Heart right ventricle (tissue), 16 donors: ENCODE measurements around the gene NFIB. TPM values are rescaled to one million over a fixed set of nuclear protein-coding genes. Genes with fewer than 3 reads are reported as not detected.
A peak's percentile ranks its signal among the peaks of the same experiment; 100 is the strongest.

Source experiments
- ATAC-seq, 8 donors: fragments of 200-7000 bp; cut with Tn5 transposase; one replicate each; pipeline ENCODE4 v1.9.1; 2020; ENCODE audit warnings: mild to moderate bottlenecking in 8 of 8, moderate library complexity in 8 of 8, moderate number of reproducible peaks in 1 of 8
- DNase-seq, 2 donors: peaks; one replicate each; pipeline ENCODE4 v3.0.0-alpha.2; 2020
- H3K27ac ChIP-seq, 10 donors: fragments of 200-600 bp; sonication (generic) in 2 of 10; one replicate each; pipeline versions ENCODE4 v1.5.0 to v1.8.0; 2020 to 2022; ENCODE audit warnings: mild to moderate bottlenecking in 3 of 10
- H3K27me3 ChIP-seq, 7 donors: fragments of 200-600 bp; one replicate each; pipeline ENCODE4 v1.8.0; 2021 to 2022; ENCODE audit warnings: mild to moderate bottlenecking in 2 of 7
- H3K36me3 ChIP-seq, 9 donors: fragments of 200-600 bp; sonication (generic) in 1 of 9; one replicate each; pipeline versions ENCODE4 v1.5.0 to v1.8.0; 2020 to 2022; ENCODE audit warnings: mild to moderate bottlenecking in 2 of 9
- H3K4me1 ChIP-seq, 9 donors: fragments of 200-600 bp; sonication (generic) in 1 of 9; one replicate each; pipeline versions ENCODE4 v1.5.0 to v1.8.0; 2020 to 2022; ENCODE audit warnings: mild to moderate bottlenecking in 4 of 9
- H3K4me3 ChIP-seq, 10 donors: fragments of 200-600 bp; sonication (generic) in 2 of 10; one replicate each; pipeline versions ENCODE4 v1.5.0 to v1.8.0; 2020 to 2022; ENCODE audit warnings: mild to moderate bottlenecking in 7 of 10, moderate library complexity in 2 of 10
- H3K9me3 ChIP-seq, 11 donors: fragments of 200-600 bp in 10 of 11; sonication (generic) in 2 of 11; one replicate each; pipeline versions ENCODE4 v1.5.0 to v1.8.0; 2013 to 2022; ENCODE audit warnings: mild to moderate bottlenecking in 2 of 11, control low read depth in 1 of 11, moderate library complexity in 1 of 11
- CTCF ChIP-seq, 9 donors: fragments of 200-600 bp; sonication (generic) in 2 of 9; IDR thresholded peaks; one replicate each; pipeline versions ENCODE4 v1.5.0 to v1.8.0; 2021 to 2022; ENCODE audit warnings: antibody characterized with exemption in 9 of 9, mild to moderate bottlenecking in 5 of 9, moderate library complexity in 1 of 9
- WGBS, 2 donors: extraction: QIAGEN DNeasy Blood & Tissue Kit; methylation state at CpG; one replicate each; pipeline ENCODE4 v1.1.7; 2013; ENCODE audit warnings: inconsistent platforms in 1 of 2; 5-methylcytosine and 5-hydroxymethylcytosine counted together
- intact Hi-C, 10 donors: fragments of 100-400 bp; cut with DNase I; formaldehyde crosslinking; loops; one replicate each; pipeline versions ENCODE4 v1.11.1 to v1.14.2; 2022
- polyA plus RNA-seq, 2 donors: library from polyadenylated mRNA; stranded (reverse); fragments of 200-250 nt; gene quantifications; one replicate each; pipeline ENCODE4 v1.2.3, GENCODE V29; 2013
- total RNA-seq, 10 donors: library from RNA; stranded (reverse); fragmentation: NEBNext Ultra II Directional in 3 of 10; extraction: Animal tissue kit (Norgen Biotek cat#: 25700) in 3 of 10; gene quantifications; one replicate each; pipeline versions ENCODE4 v1.2.1 to v1.2.4, GENCODE V29; 2021 to 2023
- donor health status: Arrhythmogenic right ventricular cardiomyopathy.
- donor health status: ischemic (EF 13 %, LVEDD 7.1; RV severe dilation, severe dysfunction).
- donor health status: healthy with polysubstance abuse.
- donor health status: DM: no; HTN: yes; CAD: no.
- donor health status: DM: no; HTN: no; CAD: no.
- donor health status: ischemic (EF 25% LVEDD 6.9; RV normal size, moderate dysfunction).
- donor health status: ischemic (EF 25% LVEDD 5.7; RV mildly dilated, moderate dysfunction).
- donor health status: healthy.
- donor health status: DM: yes; HTN: yes; CAD: no.
- donor health status: Ischemic cardiomyopathy.
- donor health status: ischemic (EF 35%, LVEDD 5.7; RV mildly dilated, moderate dysfunction).
- donor health status: nonischemic (EF 11% LVEDD 7.7; RV severe dilation, severe dysfunction).
- donor health status: DM: yes; HTN: yes; CAD: no.
- donor health status: PGD.
- donor health status: ischemic (EF 29% LVEDD 5.4; RV normal size, mild dysfunction).
- donor health status: nonischemic (EF 23%, LVEDD 6.1; RV moderate dilation, normal function).

Gene NFIB
- total and polyA plus RNA-seq, 12 donors: 16.7 to 145 (median 124) TPM

- Histone ChIP-seq H3K9me3 (no peaks in the 10 kb centered on the region), H3K27me3 (no peaks in the 10 kb centered on the region), H3K36me3 (no peaks in the 10 kb centered on the region), H3K27ac (no peak overlapping the region), H3K4me1 (peaks cover 0 to 13% (median 0%) of the 10 kb centered on the region in 9 donors), H3K4me3 (no peak overlapping the region)
- no peak for DNase-seq
- intact Hi-C loops: no loop called here
- TF ChIP-seq CTCF (IDR thresholded peaks at IDR 0.05): no peak
- 96 to 99% methylated on average over 4 of the region's 4 CpGs for whole genome bisulfite sequencing, 2 donors
- ATAC-seq: no peak
Observed at GRCh38 chr9:14068690-14069089, 245.3 kb downstream of the NFIB start.

GRCh38 chr9:14066831-14067230 lies 247.1 kb downstream of the NFIB start:
- peak in 5 of 8 donors; percentile 33 to 64 (median 61) for ATAC-seq
- H3K27ac ChIP-seq: peak overlapping the region in 2 of 10 donors; percentile 13 to 30
- 72% methylated on average over 4 of the region's 4 CpGs for WGBS, 2 donors
- intact Hi-C loops: no loop called here
- no peak overlapping the region for H3K4me3 ChIP-seq
- peaks cover 0 to 13% (median 0%) of the 10 kb centered on the region in 9 donors for H3K4me1 ChIP-seq
- H3K27me3 ChIP-seq: no peaks in the 10 kb centered on the region
- H3K9me3 ChIP-seq: no peaks in the 10 kb centered on the region
- TF ChIP-seq CTCF (IDR thresholded peaks at IDR 0.05): no peak
- H3K36me3 ChIP-seq: no peaks in the 10 kb centered on the region
- DNase-seq: no peak

GRCh38 chr9:14066032-14066431 lies 247.9 kb downstream of the NFIB start:
- no peaks in the 10 kb centered on the region for H3K27me3 ChIP-seq
- H3K4me3 ChIP-seq: no peak overlapping the region
- DNase-seq (no peak), ATAC-seq (no peak)
- intact Hi-C loops: no loop called here
- 94 to 98% methylated on average over 4 of the region's 4 CpGs for WGBS, 2 donors
- H3K27ac ChIP-seq: peak overlapping the region in 1 of 10 donors; percentile 17
- no peak for TF ChIP-seq CTCF (IDR thresholded peaks at IDR 0.05)
- no peaks in the 10 kb centered on the region for H3K9me3 ChIP-seq
- peaks cover 0 to 13% (median 0%) of the 10 kb centered on the region in 9 donors for H3K4me1 ChIP-seq
- no peaks in the 10 kb centered on the region for H3K36me3 ChIP-seq

GRCh38 chr9:14064940-14065339 lies 249.0 kb downstream of the NFIB start:
- ATAC-seq (no peak), DNase-seq (no peak)
- 90 to 98% methylated on average over 2 of the region's 2 CpGs for WGBS, 2 donors
- intact Hi-C loops: no loop called here
- Histone ChIP-seq H3K36me3 (no peaks in the 10 kb centered on the region), H3K4me3 (no peak overlapping the region), H3K27me3 (no peaks in the 10 kb centered on the region), H3K4me1 (peaks cover 0 to 13% (median 0%) of the 10 kb centered on the region in 9 donors), H3K27ac (no peak overlapping the region), H3K9me3 (no peaks in the 10 kb centered on the region)
- TF ChIP-seq CTCF (IDR thresholded peaks at IDR 0.05): no peak
